Progenitor cell of endocrine pancreas (in vitro differentiated cells): Measurements from ENCODE around the gene CNIH2. TPM values are rescaled to one million over a fixed set of nuclear protein-coding genes. Genes with fewer than 3 reads are reported as not detected.
A peak's percentile ranks its signal among the peaks of the same experiment; 100 is the strongest.

Experiments
- DNase-seq: peaks from one replicate; pipeline ENCODE4 v3.0.0; 2021; ENCODE audit warnings: low spot score; ENCODE audit not compliant: unreplicated experiment
- H3K27ac Mint-ChIP-seq: 2 replicates; pipeline ENCODE4 v1.8.0; 2021; ENCODE audit warnings: mild to moderate bottlenecking, moderate library complexity, mixed read lengths
- H3K27me3 Mint-ChIP-seq: 2 replicates; pipeline ENCODE4 v1.8.0; 2021; ENCODE audit warnings: mixed read lengths
- H3K36me3 Mint-ChIP-seq: 2 replicates; pipeline ENCODE4 v1.8.0; 2022; ENCODE audit warnings: mixed read lengths; ENCODE audit not compliant: insufficient read depth
- H3K4me1 Mint-ChIP-seq: 2 replicates; pipeline ENCODE4 v1.8.0; 2021; ENCODE audit warnings: low read depth, mixed read lengths
- H3K4me3 Mint-ChIP-seq: 2 replicates; pipeline ENCODE4 v1.8.0; 2021; ENCODE audit warnings: low read depth, mild to moderate bottlenecking, moderate library complexity, mixed read lengths
- H3K9me3 Mint-ChIP-seq: 2 replicates; pipeline ENCODE4 v1.8.0; 2021; ENCODE audit warnings: low read depth, mixed read lengths
- total RNA-seq: library from RNA; stranded (reverse); gene quantifications from 2 replicates; pipeline ENCODE4 v1.2.1, GENCODE V29; 2021
- TF ChIP-seq, protein P1 (sequence below): fragments of 200-600 bp; sonication (generic); IDR thresholded peaks from one replicate; pipeline ENCODE4 v1.5.0; 2021; ENCODE audit warnings: antibody characterized with exemption, mild to moderate bottlenecking; ENCODE audit not compliant: unreplicated experiment

CNIH2 gene
- total RNA-seq, 1 donor from 2014 or later = 21.3 TPM

DNA sequence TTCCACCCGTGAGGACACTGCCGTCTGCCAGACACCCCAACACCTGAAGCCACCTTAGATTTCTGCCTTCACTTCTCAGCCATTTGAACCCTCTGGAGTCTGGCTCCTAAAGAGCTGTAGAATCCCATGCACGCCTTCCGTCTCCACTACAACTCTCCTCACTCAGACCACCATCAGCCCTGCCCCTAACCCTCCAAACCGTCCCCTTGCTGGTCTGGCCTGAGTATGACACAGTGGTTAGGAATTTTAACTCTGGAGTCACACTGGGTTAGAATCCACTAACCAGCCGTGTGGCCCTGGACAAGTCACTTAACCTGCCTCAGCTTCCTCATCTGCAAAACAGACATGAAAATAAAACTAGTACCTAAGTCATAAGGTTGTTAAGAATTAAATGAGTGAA is 3.0 kb downstream of the CNIH2 start:
- TF ChIP-seq, protein P1, sequence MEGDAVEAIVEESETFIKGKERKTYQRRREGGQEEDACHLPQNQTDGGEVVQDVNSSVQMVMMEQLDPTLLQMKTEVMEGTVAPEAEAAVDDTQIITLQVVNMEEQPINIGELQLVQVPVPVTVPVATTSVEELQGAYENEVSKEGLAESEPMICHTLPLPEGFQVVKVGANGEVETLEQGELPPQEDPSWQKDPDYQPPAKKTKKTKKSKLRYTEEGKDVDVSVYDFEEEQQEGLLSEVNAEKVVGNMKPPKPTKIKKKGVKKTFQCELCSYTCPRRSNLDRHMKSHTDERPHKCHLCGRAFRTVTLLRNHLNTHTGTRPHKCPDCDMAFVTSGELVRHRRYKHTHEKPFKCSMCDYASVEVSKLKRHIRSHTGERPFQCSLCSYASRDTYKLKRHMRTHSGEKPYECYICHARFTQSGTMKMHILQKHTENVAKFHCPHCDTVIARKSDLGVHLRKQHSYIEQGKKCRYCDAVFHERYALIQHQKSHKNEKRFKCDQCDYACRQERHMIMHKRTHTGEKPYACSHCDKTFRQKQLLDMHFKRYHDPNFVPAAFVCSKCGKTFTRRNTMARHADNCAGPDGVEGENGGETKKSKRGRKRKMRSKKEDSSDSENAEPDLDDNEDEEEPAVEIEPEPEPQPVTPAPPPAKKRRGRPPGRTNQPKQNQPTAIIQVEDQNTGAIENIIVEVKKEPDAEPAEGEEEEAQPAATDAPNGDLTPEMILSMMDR = no peak
- H3K9me3 Mint-ChIP-seq = no peaks in the 10 kb centered on the region
- peaks cover 13% of the 10 kb centered on the region for H3K4me1 Mint-ChIP-seq
- H3K36me3 Mint-ChIP-seq = peaks cover 2% of the 10 kb centered on the region
- H3K27me3 Mint-ChIP-seq = peaks cover 7% of the 10 kb centered on the region
- no peak for DNase-seq
- peak overlapping the region; percentile 30 for H3K27ac Mint-ChIP-seq
- H3K4me3 Mint-ChIP-seq = no peak overlapping the region

DNA sequence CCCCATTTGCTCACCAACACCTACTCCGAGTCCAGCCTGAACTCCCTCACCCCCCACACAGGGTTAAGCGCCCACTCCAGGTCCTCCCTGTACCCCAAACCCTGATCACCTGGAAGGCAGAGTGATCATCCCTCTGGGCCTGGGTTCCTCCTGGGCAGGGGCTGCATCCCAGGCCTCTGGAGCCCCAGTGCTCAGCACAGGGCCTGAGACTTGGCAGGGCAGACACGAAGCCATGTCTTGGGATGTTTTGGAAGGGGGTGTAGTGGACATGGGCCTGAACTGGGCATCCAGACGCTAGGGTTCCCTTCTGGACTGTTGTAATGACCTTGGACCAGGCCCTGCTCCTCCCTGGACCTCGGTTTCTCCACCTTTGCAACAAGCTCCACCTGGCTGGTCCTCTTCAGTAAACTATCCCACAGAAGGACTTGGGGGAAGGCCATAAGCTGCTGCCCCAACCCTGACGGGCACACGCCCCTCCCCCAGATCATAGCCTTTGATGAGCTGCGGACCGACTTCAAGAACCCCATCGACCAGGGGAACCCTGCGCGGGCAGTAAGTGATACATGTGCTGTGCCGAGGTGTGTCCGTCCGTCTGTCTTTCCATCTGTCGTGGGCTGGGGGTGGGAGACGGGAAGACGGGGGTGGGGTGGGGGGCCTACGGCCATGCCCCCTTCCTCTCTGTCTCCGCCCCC is 3.9 kb downstream of the CNIH2 start:
- Mint-ChIP-seq H3K27me3 (peaks cover 7% of the 10 kb centered on the region), H3K4me1 (peaks cover 13% of the 10 kb centered on the region), H3K27ac (no peak overlapping the region), H3K9me3 (no peaks in the 10 kb centered on the region), H3K36me3 (peaks cover 1% of the 10 kb centered on the region), H3K4me3 (no peak overlapping the region)
- DNase-seq = no peak
- TF ChIP-seq, protein P1 = no peak

DNA sequence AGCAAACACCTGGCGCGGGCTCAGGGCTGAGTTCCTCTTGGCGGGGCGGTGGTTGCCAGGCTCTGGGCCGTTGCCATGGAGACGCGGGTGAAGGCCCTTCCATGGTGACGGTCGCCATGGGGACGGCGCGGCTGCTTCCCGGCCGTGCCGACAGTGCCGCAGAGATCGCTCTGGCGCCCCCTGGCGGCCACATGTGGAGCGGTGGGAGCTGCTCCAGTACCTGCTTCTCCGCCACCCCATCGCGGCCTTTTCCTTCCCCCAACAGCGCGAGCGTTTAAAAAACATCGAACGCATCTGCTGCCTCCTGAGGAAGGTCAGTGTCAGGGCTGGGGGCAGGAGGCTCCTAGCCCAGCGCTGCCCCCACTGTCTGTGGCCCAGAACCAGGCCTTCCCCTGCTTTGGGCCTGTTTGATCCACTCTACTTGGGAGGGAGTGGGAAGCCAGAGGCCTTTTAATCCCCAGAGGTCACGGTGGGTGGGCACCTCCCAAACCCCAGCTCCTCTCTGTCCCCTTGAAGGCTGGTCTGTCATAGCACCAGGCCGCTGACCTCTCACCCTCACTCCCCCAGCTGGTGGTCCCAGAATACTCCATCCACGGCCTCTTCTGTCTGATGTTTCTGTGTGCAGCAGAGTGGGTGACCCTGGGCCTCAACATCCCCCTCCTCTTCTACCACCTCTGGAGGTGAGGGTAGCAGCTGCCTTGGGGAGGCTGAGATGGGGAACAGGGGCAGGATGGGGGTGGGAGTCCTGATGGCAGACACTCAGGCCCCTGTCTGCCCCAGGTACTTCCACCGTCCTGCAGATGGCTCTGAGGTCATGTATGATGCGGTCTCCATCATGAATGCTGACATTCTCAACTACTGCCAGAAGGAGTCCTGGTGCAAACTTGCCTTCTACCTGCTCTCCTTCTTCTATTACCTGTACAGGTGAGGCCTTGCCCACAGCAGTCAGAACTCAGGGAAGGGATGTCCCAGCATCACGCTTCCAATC is 4.8 kb downstream of the CNIH2 start:
- H3K27me3 Mint-ChIP-seq = peaks cover 7% of the 10 kb centered on the region
- peaks cover 16% of the 10 kb centered on the region for H3K4me1 Mint-ChIP-seq
- H3K36me3 Mint-ChIP-seq = no peaks in the 10 kb centered on the region
- TF ChIP-seq, protein P1 = peak; percentile 98
- no peaks in the 10 kb centered on the region for H3K9me3 Mint-ChIP-seq
- DNase-seq = peak; percentile 98
- H3K4me3 Mint-ChIP-seq = no peak overlapping the region
- peak overlapping the region; percentile 56 for H3K27ac Mint-ChIP-seq

DNA sequence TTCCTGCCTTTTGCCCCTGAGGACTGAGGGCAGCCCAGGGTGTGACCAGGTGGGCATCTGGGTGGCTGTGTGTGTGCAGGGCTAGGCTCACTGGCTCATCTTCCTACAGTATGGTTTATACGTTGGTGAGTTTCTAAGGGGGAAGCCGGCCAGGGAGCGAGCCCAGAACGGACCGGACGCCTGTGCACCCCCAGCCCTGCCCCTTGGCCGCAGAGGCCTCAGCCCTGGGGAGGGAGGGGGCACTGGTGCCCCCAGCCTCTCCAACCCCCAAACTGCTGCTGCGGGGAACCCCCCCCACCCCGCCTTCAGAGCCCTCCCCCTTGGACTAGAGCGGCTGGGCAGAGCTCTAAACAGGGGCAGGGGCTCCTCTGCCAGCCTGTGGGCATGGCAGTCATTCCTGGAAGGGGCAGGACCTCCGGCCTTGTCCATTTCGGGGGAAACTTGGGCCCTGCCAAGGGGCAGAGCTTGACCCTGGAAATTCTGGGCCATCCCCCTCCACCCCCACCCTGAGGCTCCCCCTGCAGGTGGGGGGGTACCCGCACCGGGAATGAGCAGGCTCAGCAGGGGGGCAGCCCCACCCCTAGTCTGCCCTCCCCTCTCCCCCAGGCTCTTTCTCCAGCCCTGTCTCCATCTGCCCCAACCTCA is 5.6 kb downstream of the CNIH2 start:
- peak overlapping the region; percentile 56 for H3K27ac Mint-ChIP-seq
- H3K4me1 Mint-ChIP-seq = peaks cover 18% of the 10 kb centered on the region
- peaks cover 7% of the 10 kb centered on the region for H3K27me3 Mint-ChIP-seq
- TF ChIP-seq, protein P1 = no peak
- H3K4me3 Mint-ChIP-seq = no peak overlapping the region
- no peaks in the 10 kb centered on the region for H3K9me3 Mint-ChIP-seq
- H3K36me3 Mint-ChIP-seq = no peaks in the 10 kb centered on the region
- DNase-seq = no peak

DNA sequence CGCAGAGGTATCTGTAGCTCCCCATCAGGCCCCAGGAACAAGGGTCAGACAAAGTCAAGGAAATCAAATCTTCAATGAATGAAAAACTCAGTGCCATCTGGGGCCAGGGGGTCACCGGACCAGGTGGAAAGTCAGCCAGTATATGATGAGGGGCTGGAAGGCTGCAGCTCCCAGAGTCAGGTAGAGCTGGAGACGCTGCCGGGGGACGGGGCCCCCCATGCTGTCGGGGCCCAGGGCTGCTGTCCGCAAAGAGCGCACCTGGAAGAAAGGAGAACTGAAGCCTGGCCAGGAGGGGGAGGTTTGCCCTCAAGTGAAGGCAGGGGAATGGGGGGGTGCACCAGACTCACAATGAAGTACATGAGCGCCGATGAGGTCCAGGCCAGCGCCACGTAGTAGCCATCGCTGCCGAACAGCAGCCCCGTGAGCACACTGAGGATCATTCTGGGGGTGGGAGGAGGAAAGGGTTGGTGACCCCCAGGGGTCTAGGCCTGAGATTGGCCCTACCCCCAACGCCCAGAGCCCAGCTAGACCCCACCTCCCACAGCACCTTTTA is 6.6 kb downstream of the CNIH2 start:
- Mint-ChIP-seq H3K27ac (no peak overlapping the region), H3K9me3 (no peaks in the 10 kb centered on the region), H3K36me3 (no peaks in the 10 kb centered on the region), H3K4me1 (peaks cover 19% of the 10 kb centered on the region), H3K4me3 (no peak overlapping the region), H3K27me3 (peaks cover 5% of the 10 kb centered on the region)
- no peak for DNase-seq
- TF ChIP-seq, protein P1 = no peak
